HG02798 (cell line): ENCODE measurements around the gene ITPR1.

ENCODE experiments used
- ATAC-seq: cut with Tn5 transposase; IDR thresholded peaks from one replicate; pipeline ENCODE4 v1.9.1; 2021; ENCODE audit warnings: mild to moderate bottlenecking; ENCODE audit not compliant: unreplicated experiment, poor library complexity

The ITPR1 gene

GRCh38 chr3:4732925-4733324, 239.8 kb downstream of the ITPR1 start:
- ATAC-seq = no peak

DNA sequence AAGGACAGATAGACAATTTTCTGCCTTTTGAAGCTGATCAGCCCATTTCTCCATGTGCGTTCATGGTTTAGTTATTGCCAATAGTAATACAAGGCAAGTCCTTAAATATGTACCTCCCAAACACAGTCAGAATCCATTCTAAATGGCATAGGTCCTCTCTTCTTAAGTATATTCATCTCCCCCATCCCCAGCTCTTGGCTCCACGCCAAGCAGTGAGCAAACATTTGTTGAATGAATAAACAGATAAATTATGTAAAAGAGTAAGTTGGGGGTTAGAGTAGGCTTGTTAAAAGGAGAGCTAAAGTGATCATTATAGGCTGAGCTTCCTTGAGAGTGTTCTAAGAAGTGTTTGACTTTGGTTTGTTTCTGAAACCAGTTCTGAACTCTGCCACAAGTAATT, 241.3 kb downstream of the ITPR1 start:
- no peak for ATAC-seq

GRCh38 chr3:4735243-4735642, 242.1 kb downstream of the ITPR1 start:
- no peak for ATAC-seq

GRCh38 chr3:4736284-4736861, 243.2 kb downstream of the ITPR1 start:
- no peak for ATAC-seq

- ATAC-seq = no peak
Observed at GRCh38 chr3:4738737-4739274, 245.7 kb downstream of the ITPR1 start.

DNA sequence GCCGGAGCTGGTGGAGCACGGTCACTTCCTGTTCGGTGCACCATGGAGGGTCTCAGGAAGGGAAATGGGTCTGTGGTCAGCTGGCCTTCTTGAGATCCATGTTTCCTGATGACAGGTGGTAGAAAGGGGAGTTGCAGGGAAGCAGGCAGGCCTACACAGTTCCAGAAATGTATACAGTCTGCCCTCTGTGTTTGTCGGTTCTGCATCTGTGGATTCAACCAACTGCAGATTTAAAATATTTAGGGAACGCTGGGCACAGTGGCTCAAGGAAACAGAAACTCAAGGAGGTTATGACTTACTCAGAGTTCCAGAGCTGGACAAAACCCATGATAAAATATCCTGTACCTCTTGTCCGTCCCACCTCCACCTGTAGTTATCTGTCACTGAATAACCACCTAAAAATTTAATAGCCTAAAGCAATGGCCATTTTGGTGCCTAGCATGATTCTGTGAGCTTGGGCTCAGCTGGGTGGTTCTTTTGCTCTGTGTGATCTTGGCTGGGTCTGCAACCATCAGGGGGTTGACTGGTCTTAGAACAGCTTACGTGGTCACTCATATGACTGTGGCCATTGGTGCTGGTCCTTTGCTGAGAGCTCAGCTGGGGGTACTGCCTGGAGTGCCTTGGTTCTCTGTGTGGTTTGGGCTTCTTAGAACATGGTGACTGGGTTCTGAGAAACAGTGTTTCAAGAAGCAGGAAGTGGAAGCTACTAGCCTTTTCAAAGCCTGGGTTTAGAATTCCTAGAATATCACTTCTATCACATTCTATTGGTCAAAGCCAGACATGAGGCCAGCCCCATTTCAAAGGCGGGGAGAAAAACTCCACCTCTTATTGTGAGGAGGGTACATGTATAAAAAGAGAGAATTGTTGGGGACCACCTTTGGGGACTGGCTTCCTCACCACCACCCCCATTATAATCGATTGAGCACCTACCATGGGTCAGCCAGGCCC, 246.4 kb downstream of the ITPR1 start:
- no peak for ATAC-seq

DNA sequence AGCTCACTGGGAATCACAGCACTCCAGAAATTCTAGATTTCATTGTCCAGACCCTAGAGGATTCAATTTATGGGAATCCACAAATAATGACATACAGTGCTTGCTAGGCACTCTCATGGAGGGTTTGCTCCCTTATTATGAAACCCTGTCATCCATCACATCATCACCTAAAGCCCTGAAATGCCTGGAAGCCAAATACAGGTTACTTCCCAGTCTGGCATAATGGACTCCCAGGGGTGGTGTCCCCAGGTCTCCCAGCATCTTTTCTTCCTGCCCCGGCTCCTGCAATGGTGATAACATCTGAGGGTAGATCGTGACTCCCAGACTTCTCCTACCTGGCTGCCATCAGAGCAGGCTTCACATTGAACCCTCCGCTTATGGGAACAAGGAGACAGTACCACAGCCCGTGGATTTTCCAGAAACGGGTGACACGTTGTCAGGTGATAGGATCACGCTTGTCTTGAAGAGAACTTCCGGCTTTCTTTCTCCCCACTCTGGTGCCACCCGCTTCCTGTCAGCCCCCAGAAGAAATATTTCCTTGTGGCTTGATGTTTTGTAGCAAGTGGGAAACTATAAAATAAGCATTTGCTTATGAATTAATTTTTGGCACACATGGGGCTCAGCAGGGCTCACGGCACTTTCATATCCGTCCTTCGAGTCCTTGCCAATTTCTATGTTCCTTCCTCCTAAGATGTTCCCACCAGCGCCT, 247.4 kb downstream of the ITPR1 start:
- no peak for ATAC-seq

DNA sequence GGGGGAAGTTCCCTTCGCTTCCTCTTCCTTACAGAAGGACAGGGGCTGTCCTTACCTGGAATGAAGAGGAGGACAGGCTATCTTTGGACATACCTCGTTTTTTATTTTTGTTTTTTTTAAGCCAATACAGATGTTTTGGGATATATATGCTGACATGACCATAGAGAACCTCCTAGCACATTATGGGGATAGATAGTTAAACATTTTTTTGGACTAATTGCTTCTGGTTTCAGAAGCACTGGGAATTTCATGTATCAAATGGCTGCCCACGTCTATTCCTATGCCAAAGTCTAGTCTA, 247.9 kb downstream of the ITPR1 start:
- ATAC-seq = no peak

DNA sequence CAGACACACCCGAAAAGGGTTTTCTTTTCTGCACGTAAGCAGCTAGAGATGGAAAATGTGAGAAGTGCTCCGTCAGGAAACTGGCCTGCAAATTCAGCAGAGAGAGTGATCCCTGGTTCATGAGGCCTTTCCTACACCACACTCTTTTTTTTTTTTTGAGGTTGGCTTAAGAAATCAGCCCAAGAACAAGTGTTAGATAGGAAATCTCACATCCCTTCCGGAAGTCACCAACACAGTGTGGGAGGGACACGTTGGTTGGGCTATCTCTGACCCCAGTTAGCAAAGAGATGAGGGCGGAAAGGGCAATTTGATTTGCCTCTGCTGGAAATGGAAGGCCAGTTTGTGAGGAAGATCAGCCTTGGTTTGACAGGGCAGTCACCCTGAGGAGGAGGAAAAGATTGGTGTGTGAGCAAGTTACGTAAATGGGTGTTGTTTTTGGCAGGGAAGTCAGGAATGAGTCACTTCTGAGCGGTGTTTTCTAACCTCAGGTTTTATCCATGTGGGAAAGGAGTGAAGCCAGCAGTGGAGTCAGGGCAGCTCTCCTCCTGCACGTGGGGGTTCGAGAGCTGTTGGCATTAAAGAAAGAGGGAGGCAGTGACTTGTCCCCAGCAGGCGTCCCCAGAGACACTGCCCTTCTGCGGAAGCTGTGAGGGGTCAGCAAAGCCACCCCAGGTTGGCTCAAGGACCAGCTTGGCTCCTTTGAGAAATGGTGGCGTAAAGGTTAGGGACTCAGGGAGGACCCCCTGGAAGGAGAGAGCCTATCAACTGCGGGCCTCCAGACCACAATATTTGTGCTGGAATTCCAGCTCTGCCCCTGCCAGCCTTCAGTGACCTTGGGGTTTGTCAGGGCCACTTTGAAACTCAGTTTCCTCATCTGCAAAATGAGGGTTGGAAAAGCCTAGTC, 248.5 kb downstream of the ITPR1 start:
- ATAC-seq = no peak

DNA sequence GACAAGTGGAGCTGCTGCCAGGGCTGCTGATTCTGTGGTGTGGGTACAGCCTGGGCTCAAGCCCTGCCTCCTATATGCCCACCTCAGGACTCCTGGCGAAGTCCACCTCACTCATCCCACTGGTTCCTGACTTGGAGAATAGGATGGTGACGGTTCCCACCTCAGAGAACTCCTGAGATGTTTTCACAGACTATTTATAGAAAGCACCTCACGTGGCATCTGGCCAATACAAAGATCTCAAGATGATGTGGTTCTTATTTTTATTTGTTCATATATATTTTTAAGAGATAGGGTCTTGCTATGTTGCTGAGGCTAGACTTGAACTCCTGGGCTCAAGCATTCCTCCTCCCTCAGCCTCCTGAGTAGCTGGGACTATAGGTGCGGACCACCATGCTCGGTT, 249.2 kb downstream of the ITPR1 start:
- ATAC-seq = no peak

DNA sequence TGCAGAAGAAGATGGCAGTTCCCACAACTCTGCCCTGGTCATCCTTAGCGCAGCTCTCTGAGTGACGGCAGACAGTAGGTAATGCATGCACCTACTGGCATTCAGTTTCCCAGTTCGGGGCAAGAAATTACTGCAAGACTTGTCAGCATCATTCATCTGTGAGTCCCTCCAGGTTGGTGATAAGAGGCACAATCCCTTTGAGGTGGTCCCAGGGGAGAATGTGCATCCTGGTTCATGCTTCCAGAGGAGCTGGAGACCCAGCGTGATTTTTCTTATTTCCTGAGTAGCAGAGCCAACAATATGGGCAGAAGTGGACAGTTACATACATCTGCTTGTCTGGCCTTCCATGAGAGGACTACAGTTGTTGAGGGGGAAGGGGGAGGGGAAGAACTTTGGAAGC, 250.2 kb downstream of the ITPR1 start:
- no peak for ATAC-seq

- ATAC-seq = no peak
Observed at GRCh38 chr3:4744405-4745234, 251.5 kb downstream of the ITPR1 start.

DNA sequence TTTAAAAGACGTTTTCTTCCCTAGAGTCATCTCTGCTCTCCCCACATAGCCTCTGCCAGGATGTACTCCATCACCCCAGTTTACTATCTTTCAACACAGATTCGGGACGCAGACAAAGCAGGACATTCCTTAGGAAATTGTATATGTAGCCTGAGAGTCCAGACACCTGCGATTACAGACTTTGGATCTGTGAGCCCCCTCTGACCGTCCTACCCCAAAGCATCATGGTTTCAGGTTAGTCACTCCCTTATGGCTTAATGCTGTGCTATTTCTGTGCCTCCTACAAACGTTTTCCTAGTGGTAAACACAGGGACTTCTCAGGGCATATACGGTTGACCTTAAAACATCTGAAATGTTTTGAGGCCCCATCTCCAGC, 252.1 kb downstream of the ITPR1 start:
- no peak for ATAC-seq

DNA sequence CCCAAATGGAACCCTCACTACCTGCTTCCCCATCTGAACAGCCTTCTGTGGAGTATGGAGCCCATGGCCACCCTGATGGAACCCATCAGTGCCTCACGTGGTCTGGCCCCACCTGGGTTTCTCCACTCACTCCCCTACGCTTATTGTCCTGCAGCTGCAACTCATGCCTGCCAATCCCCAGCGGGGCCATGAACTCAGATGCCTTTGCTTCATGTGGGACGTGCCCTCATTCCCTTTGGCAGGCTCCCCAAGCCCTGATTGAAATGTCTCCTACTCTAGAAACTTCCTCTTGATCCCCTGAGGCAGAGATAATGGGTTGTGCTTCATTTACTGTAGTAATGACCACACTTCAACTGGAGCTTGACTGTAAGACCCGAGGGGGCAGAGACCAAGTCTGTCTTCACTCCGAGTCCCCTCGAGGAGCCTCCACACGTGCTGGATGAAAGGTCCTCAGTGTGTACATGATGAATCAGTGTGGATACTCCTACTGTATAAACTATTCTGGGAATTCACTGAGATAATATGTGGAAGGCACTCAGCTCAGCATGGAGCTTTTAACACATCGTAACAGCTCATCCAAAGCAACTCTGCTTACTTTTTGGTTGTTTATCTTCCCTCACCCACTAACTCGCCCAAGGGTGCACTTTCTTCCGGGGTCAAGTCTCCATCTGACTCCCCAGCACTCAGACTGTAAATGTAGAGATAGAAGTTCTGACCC, 253.3 kb downstream of the ITPR1 start:
- ATAC-seq = no peak

DNA sequence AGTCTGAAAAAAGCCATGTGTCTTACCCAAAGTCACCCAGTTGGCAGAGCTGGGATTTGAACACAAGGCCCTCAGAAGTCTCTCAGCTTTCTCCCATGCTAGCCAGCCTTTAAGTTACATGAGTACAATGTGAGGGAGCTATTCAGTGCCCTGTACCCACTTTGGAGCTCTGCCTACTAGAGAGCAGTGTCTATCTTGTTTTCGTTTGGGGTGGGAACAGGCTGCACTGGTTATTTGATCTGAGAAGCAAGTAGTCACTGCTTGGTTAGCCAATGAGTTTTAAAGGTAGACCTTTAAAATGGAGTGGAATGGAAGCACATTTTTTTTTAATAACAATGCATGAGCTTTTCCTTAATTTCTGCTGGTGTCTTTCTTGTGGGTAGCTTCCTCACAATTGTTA, 255.0 kb downstream of the ITPR1 start:
- no peak for ATAC-seq

DNA sequence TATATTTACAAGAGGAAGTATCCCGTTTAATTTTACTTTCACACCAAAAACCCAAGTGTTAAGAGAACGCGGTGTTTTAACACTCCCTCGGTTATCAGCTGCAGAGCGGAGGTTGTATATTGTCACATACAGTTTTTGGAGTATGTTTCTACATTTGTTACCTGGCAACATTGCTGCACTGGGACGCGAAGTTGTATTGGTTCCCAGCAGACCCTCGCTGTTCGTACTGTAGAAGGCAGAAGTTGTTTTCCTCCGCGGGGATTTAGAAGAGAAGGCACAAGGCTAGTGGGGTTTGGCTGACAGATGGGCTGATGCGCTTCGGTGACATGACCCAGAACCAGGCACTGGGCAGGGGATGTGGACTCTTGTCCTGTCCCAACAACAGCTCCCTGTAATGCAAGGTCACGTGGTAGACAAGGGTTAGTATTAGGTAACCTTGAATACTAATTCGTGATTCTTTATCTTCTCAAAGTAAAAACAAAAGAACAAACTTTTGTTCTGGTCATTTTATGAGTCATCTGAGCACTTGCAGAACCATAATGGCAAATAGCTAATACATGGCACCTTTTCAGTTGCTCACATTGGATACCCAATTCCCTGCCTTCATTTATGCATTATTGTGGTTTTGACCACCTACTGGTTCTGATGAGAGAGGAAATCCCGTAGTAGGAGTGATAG, 255.7 kb downstream of the ITPR1 start:
- ATAC-seq = peak; percentile 27

DNA sequence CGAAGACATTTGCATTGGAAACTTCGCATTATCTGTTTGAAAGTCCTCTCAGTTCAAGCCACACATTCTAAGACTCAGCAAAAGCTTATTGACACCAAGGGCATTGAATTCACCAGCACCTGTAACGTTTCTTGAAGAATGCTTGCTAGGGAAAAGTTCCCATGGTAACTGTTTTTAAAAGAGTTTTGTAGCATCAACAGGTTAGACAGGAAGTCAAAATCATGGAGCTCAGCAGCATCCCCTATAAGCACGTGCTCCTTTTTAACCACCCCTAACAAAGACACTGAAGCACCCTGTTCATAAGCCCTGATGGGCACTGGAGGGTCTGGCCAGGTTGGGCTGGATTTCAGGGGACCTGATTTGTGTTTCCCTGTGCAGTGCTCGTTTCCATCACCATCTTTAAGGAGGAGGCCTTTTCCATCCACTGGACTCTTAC, 256.4 kb downstream of the ITPR1 start:
- peak; percentile 28 for ATAC-seq

DNA sequence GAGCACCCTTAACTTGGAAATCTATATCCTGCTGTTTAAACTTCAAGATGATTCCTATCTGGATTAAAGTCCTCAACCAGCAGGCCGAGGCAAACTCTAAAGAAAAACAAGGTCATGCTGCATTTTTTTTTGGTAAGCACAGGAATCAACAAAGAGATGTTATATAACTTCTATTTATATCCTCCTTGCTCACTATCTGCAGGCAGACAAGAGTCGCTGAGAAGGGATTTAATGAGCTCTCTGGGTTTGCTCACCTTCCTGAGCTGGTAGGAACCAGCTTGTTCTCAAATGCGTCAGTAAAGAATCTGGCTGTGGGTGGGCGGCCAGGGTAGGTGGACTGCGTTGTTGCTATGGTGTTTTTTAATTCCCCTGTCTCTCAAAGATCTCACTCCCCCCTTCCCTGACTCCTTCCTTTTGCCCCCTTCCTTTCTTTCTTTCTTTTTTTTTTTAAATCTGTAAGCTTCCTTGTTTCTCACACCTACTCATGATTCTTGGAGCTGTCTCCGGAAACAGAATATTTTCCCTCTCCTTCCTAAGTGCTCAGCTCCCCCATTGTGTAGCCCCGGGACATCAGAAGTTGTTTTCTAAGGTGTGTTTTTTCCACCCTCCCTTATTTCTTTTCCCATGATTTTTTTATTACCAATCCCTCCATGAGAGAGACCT, 257.3 kb downstream of the ITPR1 start:
- ATAC-seq = no peak
